Activated T-helper 9 cell treated with anti-CD3 and anti-CD28 coated beads, Interleukin-2, amount 50 U/mL, for 16 hours (primary cell): ENCODE data around the gene TRIO.
A peak's percentile ranks its signal among the peaks of the same experiment; 100 is the strongest.

Experiments used
- DNase-seq: peaks from one replicate; pipeline ENCODE4 v3.0.0-alpha.2; 2020; ENCODE audit warnings: low read depth

Gene TRIO

DNA sequence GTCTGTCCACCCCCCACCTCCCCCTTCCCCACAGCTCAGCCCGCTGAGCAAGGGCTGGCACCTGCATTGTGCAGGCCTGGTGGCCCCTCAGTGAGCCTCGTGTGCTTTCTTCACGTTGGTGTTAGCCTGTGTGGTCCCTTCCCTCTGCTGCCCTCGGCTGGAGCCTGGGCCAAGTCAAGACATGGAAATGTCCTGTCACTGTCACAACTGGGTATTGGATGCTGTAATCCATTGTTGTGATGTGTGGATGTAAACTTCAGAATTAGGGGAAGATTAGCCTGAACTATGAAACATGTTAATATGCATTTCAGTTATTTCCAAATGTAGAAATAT lies 103.9 kb downstream of the TRIO start:
- no peak for DNase-seq

DNA sequence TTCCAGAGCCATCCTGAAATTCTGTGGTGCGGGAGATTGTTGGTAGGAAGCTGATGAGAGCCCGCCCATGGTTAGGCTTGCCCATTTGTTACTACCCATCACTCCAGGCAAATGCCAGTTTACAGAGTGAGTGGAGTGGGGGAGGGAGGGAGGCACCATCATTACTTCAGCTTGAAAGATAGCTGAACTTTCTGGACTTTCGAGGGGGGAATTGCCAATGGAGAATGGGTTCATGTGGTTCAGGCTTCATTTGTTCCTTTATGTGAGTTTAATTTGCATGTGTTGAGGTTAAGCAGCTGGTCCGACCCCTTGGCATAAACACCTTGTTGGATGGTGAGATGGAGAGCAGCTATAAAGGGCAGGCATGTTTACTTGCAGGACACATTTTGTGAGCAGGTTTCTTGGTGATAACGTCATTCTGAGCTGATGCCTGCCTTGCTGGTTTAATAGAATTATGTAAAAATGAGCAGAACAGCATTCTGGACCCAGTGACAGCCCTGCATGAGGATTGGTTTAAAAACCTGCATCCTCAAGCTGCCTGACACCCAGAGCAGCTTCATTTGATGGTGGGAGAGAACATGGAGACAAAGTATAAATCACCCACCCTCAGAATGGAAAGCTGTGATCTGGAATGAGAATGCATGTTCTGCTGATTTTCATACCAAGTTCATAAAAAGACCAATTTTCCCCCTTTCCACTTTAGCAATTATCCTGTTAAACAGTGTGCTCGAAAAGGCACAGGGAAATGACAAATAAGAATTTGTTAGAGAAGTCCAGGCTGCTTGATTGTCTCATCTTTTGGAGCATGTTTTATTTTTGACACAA lies 106.3 kb downstream of the TRIO start:
- no peak for DNase-seq

DNA sequence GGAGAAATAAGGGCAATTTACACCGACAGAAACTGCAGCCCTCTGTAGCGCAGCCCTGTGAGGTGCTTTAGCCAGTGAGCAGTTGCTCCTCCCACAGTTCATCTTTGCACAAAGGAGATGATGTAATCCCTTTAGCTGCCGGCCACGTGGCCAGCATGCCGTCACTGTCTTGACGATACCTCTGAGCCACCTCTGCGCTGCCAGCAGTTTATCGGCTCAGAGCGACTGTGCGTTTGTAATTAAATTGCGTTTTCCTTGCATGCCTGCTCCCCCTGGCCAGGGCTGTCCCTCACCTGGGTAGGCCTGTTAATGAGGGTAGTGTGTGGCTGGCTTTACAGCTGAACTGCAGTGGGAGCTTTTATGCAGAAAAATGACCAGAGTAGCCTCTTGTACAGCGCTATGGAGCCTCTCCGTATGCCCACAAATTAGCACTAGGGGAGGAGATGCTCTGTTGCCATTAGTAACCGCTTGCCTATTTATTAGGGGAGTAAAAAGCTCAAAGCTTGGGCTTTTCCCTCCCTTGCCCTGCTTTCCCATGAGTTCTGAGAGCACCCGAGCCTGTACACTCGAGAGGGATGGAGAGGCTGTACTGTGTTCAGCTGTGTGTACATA lies 107.0 kb downstream of the TRIO start:
- no peak for DNase-seq

DNA sequence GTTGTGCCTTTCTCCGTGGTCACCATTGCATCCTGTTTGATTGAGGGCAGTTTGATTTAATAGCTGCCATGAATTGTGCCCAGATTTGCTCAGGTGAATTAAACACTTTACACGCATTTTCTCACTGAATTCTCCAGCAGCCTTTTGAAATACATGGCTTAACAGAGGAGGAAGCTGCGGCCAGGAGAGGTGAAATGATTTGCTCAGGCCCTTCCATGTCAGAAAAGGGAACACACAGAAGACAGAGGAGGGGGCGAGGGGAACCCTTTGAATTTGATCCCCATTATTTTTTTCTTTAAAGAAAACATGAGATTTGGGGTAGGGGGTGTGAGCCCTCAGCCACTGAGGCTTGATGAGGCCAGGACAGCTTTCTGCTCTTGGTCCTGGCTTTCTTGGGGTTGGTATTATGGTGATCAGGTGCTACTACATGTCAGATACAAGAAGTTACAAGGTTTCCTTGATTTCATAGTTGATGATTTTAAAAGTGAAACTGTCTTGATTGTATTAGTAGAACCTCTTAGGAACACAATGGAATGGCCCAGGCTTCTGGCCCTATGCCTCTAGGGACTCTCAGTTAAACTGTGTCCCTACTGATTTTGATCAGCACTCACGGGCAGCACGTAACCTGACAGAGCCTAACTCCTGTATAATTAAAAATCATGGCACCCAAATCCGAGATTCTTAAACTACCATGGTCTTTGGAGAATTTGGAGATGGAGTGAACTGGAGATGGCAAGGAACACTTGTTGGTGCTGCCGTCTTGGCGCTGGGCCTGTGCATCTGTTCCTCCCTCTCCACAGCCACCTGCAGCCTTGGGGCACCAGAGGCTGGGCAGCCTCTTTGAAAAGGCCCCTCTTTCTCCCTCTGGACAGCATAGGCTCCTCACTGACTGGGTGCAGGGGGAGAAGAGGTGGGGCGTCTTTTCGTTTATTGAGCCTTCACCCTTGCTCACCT lies 107.9 kb downstream of the TRIO start:
- no peak for DNase-seq

DNA sequence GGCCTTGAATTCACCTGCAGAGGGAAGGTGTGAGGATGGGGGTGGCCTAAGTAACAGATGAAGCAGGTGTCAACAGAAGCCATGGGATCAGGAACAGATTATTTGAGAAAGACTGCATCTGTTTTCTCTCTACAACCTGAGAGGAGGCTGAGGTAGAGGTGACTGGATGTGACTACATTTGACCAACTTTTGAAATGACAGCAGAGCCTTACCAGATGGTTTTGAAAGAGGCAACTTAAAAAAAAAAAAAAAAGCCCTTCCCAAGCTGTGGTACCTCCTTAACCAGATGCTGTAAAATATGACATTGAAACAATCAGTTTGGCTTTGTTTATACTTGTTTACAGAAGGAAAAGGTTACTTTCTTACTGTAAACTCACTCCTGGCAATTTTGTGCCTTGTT lies 108.6 kb downstream of the TRIO start:
- DNase-seq: no peak

DNA sequence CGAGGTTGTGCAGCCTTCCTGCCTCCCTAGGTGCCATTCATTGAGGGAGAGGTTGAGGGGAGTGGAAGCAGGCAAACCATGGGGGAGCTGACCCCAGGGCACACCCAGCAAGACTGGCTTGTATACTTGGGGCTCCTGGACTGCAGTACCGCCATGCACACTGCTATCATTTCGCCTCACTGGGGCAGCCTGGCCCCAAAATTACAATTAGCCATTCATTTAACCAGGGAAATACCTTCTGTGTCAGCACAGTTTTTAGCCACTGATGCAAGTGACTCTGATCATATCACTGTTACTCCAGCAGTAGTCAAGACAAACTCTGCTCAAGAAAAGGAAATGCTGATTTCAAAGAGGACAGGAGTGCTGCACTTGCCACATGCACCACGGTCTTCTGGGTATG lies 109.7 kb downstream of the TRIO start:
- no peak for DNase-seq

DNA sequence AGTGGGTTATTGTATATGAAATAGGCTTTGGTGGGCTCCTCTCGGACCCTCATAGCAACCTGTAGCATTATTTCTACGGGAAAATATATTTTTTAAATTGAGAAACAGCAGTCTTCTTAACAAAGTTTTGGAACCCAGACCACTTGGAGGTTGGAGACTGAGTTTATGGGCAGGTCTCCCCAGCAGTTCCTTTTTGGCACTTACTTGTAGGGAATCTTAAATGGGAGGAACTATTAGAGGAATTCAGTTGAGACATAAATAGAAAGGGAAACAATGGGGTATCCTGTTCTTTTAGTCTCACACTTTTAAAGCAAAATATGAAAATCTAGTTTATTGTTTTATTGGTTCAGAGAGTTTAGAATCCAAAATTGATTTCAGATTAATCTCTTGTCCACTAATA lies 111.5 kb downstream of the TRIO start:
- DNase-seq: no peak

DNA sequence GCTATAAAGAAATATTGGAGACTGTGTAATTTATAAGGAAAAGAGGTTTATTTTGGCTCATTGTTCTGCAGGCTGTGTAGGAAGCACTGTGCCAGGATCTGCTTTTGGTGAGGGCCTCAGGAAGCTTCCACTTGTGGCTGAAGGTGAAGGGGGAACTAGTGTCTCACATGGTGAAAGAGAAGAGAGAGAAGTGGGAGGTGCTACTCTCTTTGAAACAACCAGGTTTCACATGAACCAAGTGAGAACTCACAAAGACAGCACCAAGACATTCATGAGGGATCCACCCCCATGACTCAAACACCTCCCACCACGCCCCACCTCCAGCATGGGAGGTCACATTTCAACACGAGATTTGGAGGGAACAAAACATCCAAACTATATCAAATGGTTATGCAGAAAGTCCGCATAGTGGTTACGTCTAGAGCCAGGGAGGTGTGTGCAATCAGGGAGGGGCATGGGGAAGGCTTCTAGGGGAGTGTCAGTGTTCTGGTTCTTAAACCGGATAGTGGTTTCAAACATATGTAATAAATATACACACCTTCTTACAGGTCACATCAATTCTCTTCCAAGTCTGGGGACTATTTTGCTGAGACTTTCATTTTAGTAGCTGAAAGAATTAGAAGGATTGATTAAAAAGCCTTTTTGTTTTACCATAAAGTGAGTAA lies 113.0 kb downstream of the TRIO start:
- DNase-seq: no peak

DNA sequence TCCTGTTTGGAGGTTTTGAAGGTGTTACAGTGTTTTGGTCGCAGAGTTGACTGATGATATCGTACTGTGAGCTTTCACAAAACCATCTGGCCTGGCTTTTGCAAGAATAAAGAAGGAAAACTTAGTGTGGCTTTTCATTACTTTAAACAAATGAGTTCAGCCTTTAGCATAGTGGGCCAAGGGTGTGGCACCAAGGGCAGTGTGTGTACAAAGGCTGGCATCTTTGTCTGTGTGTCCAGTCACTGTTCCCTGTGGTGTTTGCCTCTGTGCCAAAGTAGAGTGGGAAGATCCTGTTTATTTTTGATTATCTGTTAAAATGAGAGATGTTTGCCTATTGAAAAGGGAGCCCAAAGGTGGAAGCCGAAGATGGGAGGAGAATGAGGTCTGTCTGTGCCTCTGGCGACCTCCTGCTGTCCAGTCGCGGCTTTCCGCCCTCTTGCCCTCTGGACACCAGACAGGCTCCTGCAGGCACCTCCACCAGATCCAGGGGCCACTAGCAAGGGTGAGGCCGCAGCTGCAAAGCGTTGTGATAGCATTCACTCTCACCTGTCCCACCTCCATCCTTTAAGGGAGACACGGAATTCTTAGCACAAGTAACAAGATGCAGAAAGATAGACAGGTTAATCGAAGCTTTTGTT lies 113.7 kb downstream of the TRIO start:
- no peak for DNase-seq

DNA sequence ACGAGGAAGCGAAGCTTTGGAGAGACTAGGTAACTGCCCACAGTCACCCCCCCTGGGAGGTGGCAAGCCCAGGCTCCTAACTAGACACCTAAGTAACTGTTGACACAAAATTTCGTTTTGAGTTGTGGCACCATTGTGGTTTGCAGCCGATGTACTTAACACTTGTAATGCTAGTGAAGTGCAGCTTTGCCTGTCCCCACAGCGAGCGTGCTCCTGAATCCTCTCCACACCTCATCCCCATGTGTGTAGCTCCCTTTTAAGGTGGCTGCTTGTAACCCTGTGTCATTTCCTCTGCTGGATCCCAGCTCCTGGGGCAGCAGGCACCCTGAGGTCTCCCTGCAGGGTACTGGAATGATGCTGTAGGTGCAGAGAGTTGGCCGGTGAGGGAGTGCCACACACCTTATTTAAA lies 114.9 kb downstream of the TRIO start:
- DNase-seq: no peak

DNA sequence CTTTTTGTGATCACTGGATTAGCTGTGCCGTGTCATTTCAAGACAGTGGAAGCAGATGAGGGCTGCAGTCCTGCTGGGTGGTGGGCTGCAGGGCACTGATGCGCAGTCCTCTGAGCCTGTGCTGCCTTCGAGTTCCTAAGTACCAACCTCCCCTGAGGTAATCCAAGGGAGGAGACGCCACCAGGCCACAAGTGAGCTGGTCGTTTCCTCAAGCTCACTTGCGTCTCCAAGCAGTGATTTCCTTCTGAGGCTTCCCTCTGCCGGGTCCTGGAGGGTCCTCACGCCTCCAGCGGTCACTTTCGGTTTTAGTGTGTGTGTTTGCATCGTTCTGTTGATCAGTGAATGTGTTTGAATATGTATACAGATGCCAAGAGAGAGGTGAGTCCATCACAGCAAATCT lies 115.7 kb downstream of the TRIO start:
- no peak for DNase-seq

DNA sequence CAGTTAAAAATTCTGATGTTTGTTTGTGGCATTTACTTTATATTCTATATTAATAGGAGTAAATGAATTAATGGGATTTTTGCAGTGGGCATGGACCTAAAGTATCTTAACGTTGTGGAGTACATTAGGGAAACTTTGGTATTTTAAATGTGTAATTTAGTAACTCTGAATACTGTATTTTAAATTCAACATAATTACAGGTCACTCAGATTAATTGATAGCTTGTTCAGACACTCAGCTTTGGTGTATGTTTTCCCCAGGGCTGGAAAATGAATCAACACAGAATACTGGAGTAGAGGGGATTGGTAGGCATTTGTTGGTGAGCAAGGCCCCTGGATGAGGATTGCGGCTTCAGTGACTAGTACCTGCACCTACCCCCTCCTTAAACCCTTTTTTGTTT lies 117.5 kb downstream of the TRIO start:
- no peak for DNase-seq

DNA sequence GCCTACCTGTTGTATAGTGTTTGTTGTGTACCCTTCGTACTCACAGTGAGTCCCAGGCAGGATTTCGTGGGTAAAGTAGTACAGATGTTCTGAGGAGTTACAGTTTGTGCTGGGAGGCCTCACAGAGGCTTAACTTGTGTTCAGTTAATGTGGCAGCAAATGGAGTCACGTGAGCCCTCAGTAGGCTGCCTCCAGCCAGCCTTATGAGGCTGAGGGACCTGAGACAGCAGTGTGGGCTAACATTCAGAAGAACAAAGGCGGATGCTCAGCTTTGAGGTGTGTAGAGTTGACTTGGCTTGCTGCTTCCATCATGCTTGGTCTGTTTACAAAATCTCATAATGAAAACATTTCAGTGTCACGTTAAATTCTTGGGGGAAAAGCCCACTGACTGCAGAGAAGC lies 118.1 kb downstream of the TRIO start:
- DNase-seq: no peak

DNA sequence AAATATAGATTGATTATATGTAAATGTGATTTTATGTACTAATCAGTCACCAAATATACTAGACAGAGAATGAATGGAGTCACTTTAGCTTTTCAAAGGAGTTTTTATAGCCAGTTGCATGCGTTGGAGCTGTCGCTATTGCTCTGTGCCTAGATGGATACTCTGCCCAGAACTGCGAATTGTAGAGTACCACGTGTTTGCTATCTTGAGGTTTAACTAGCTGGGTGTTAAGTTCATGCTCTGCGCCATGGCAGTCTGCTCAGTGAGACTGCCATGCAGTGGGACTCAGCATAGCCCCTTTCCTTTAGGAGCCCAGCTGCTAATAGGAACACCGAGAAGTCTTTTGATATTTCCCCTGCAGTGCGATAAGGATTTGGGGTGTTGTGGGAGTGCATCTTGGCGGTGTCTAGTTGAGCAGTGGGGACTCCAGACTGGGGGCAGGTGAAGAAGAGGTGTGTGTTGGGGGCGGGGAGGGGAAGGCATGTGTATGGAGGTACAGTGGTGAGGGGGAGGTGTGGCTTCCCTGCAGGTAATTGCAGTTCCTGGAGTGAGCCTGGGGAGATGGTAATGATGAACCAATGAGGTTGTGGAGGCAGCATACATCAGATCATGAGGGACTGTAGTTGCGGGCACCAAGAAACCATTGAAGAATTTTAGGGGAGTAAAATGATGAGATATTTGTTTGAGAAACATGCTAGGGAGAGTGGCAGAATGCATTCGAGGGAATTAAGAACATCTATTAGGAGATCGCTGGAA lies 118.9 kb downstream of the TRIO start:
- no peak for DNase-seq

DNA sequence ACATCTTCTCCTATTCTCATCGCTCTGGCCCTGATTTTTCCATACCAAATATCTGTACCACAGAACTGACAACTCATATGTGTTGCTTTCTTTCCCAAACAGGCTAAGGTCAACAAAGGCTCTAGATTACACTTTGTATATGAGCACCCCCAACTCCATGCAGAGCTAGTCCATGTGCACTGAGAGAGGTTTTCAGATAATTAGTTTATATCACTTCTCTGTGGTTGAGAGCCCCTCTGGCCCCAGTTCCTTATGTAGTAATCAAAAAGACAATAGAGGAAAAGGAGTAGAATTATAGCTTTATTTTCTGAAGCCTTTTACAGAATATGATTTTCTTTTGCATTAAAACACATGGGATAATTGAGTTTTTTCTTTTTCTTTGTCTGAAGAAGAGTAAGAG lies 120.0 kb downstream of the TRIO start:
- no peak for DNase-seq

DNA sequence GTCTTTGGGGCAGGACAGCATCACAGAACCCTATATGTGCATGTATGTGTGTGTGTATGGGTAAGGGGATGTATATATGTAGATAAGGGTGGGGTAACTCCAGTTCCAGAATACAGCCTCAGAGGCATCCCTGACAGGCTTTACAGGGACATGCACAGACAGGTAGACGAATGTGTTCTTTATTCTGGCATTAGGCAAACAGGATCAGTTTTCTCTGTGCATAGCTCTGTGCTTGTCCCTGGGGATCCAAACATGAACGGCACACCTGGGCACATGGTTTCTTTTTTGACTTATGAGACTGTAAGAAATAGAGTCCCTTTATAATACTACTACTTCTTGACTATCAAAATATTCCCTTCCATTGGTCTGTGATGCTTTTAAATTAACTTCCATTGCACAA lies 120.6 kb downstream of the TRIO start:
- no peak for DNase-seq

DNA sequence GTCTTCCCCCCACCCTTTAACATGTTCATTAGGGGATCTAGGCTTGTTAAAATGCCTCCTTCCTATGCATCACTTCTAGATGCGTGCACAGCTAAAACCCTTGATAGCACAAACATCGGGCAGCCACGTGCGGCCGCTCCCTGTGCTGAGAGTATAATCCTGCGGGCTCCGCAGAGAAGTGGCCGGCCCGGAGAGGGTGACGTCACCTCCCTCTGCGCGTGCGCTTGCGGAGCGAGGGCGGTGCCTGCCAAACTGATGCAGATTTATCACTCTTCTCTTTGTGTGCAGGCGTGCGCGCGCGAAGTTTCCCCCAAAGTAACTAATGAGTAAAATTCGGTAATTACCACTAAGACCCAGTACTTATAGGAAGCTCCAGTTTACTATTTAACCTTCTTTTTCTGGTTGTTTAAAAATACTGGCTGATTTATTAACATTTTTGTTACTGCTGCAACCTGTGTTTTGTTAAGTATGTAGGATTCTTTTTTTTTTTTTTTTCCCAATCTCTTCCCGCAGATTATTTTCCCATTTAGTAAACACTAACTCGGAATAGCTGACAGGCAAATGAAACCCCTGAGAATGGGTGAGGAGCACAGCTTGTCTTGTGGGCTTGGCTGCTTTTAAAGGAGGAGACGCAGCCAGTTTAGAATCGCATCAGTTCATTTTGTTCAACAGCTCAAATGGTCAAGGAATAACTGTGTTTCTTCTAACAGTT lies 121.6 kb downstream of the TRIO start:
- peak; percentile 38 for DNase-seq

DNA sequence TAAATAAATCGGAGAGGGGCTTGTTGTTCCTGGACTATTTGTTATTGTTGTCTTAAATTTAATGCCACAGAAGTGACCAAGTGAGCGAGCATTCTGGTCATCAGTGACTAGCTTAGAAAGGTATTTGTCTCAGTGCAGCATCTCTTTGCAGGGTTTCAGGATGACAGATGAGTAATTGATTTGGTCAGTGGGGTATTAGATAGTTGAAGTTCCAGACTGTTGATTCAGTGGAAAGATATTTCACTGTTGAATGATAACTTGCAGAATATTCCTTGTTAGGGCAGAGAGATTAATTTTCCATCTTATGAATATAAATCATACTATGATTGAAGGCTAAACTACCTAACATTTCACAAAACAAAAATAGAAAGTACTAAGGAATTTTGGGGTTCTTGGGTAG lies 122.4 kb downstream of the TRIO start:
- DNase-seq: no peak

DNA sequence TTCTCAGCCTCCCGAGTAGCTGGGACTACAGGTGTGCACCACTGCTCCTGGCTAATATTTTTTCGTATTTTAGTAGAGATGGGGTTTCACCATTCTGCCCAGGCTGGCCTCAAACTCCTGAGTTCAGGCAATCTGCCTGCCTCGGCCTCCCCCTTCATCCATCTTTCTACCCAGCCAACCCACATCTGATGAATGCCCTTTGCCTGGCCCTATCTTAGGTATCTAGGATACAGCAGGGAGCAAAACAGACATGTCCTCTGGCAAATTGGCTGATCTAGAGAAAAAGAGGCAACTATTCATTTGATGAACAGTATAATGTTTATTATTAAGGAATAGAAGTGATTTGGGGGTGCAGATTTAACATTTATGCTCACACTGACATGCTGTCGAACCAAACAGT lies 123.0 kb downstream of the TRIO start:
- DNase-seq: no peak

DNA sequence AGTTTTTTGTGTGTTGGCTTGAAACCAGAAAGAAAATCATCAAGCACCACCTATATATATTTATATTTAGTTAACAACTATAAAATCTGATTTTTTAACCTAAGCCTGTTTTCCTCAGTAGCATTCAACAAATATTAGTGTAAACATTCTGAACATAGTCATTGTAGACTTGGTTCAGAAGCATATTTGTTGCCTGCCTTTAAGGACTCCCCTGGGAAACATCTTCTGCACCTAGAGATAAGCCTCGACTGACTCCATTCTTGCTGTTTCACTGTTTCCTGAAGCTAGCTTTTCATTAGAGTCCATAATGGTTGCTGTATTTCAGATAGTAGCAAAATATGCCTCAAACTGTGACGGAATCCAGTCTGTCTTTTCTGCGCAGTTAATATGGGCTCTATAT lies 123.5 kb downstream of the TRIO start:
- no peak for DNase-seq
